Measurements from ENCODE around the gene SOAT2.

DNA sequence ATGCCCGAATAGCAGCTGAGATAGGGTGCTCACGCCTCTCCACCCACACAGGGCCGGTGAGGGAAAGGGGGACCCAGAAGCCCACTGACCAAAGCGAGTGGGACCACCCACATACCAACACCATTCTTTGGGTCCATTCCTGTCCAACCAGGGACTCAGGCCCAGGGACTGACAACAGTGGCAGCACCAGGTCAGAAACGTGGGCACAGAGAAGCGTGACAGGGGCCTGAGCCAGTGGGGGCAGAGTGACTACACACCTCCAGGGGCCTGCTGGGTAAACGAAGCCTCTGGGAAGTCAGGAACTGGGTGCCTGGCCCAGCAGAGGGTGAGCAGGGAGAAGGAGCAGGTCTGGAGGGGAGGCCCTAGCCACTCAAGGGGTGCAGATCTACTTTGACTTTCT is 37.8 kb upstream of the SOAT2 start:
- TF ChIP-seq EZH2 (IDR thresholded peaks at IDR 0.05) (no peak), POLR2AphosphoS5 (IDR thresholded peaks at IDR 0.05; ENCODE audit: borderline replicate concordance, low read depth, low read length) (no peak)

Data from SK-N-MC (cell line).